22Rv1 (cell line): ENCODE data around the gene HSFX1.
"Not testable (repeated sequence)": the region's sequence is repeated elsewhere in the genome, so short reads cannot be mapped to it uniquely, and the experiment has no call there.

ENCODE experiments used
- ZFX ChIP-seq: fragments of 450-650 bp; IDR thresholded peaks from 2 replicates; pipeline ENCODE4 v1.6.1; 2017; ENCODE audit warnings: antibody characterized with exemption, borderline replicate concordance
- TF ChIP-seq, protein P1 (sequence below): fragments of 450-650 bp; IDR thresholded peaks from 2 replicates; pipeline ENCODE4 v1.5.1; 2017; ENCODE audit warnings: mild to moderate bottlenecking

DNA sequence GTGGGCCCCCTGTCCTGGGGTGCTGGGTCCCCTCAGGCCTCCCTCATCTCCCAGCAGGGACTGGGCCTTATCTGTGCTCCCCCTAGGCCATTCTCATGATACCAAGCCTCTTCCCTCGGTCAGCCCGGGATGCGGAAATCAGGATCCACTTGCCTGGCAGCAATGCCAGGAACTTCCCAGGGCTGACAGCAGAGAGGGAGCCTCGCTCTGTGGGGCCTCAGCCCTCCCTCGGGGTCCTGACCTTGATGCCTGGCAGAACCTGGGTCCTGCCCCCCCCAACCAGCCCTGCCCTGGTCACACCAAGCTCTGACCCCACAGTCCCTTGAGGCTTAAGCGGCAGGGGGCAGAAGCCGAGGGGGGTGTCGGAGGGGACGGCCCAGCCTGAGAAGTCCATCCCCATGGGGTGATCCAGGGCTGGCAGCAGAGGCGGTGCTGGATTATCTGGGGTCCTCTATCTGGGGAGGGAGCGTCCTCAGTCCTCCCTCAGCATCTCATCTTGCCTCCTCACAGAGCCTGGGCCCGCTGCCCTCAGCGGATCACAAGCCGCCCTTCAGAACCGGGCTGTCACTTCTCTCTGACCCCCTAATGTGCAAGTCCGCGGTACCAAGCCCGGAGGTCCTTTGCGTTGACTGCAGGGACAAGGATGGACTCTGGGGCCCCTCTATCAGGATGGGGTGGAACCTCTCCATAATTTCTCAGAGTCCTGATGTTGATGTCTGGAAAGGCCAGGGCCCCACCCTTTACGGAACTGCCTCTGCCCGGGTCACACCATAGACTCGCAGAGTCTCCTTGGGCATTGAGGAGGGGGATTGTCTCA, 11.8 kb upstream of the HSFX1 start:
- TF ChIP-seq, protein P1, sequence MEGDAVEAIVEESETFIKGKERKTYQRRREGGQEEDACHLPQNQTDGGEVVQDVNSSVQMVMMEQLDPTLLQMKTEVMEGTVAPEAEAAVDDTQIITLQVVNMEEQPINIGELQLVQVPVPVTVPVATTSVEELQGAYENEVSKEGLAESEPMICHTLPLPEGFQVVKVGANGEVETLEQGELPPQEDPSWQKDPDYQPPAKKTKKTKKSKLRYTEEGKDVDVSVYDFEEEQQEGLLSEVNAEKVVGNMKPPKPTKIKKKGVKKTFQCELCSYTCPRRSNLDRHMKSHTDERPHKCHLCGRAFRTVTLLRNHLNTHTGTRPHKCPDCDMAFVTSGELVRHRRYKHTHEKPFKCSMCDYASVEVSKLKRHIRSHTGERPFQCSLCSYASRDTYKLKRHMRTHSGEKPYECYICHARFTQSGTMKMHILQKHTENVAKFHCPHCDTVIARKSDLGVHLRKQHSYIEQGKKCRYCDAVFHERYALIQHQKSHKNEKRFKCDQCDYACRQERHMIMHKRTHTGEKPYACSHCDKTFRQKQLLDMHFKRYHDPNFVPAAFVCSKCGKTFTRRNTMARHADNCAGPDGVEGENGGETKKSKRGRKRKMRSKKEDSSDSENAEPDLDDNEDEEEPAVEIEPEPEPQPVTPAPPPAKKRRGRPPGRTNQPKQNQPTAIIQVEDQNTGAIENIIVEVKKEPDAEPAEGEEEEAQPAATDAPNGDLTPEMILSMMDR, result not testable (repeated sequence)
- not testable (repeated sequence) for TF ChIP-seq ZFX
